GM23338 (cell line): ENCODE results near the gene SUSD4. TPM values are rescaled to one million over a fixed set of nuclear protein-coding genes. Genes with fewer than 3 reads are reported as not detected.

Experiments used
- ATAC-seq: fragments of 200-7000 bp; cut with Tn5 transposase; 3 replicates; pipeline ENCODE4 v1.9.1; 2020
- DNase-seq: peaks from one replicate; pipeline ENCODE4 v3.0.0-alpha.2; 2015; ENCODE audit warnings: low spot score
- H2AFZ ChIP-seq: fragments of 200-600 bp; sonication (generic); 2 replicates; pipeline ENCODE4 v1.8.0; 2016; ENCODE audit warnings: antibody characterized with exemption, mild to moderate bottlenecking, moderate library complexity
- H3F3A ChIP-seq: fragments of 200-600 bp; sonication (generic); replicated peaks from 2 replicates; pipeline ENCODE4 v1.8.0; 2017; ENCODE audit warnings: antibody characterized with exemption, mixed run types, low read depth
- H3K27ac ChIP-seq: fragments of 200-600 bp; sonication (generic); 2 replicates; pipeline ENCODE4 v1.6.1; 2016; ENCODE audit warnings: low read depth
- H3K27me3 ChIP-seq: fragments of 200-600 bp; sonication (generic); 2 replicates; pipeline ENCODE4 v1.8.0; 2016; ENCODE audit warnings: mild to moderate bottlenecking, mixed run types, moderate library complexity; ENCODE audit not compliant: insufficient read depth
- H3K36me3 ChIP-seq: fragments of 200-600 bp; sonication (generic); 2 replicates; pipeline ENCODE4 v1.8.0; 2016; ENCODE audit warnings: mild to moderate bottlenecking; ENCODE audit not compliant: insufficient read depth
- H3K4me1 ChIP-seq: fragments of 200-600 bp; sonication (generic); 2 replicates; pipeline ENCODE4 v1.8.0; 2016; ENCODE audit warnings: mild to moderate bottlenecking, moderate library complexity; ENCODE audit not compliant: insufficient read depth
- H3K4me2 ChIP-seq: fragments of 200-600 bp; sonication (generic); 2 replicates; pipeline ENCODE4 v1.7.1; 2017; ENCODE audit warnings: mixed run types
- H3K4me3 ChIP-seq: fragments of 200-600 bp; sonication (generic); 2 replicates; pipeline ENCODE4 v1.6.1; 2016; ENCODE audit warnings: mixed run types
- H3K79me2 ChIP-seq: fragments of 200-600 bp; sonication (generic); replicated peaks from 2 replicates; pipeline ENCODE4 v1.8.0; 2017; ENCODE audit warnings: mild to moderate bottlenecking; ENCODE audit not compliant: insufficient read depth
- H3K9me2 ChIP-seq: fragments of 200-600 bp; sonication (generic); 2 replicates; pipeline ENCODE4 v1.8.0; 2017; ENCODE audit not compliant: insufficient read depth
- H4K20me1 ChIP-seq: fragments of 200-600 bp; sonication (generic); replicated peaks from 2 replicates; pipeline ENCODE4 v1.8.0; 2017; ENCODE audit warnings: mild to moderate bottlenecking; ENCODE audit not compliant: insufficient read depth
- H3K27ac Mint-ChIP-seq: 2 replicates; pipeline ENCODE4 v1.8.0; 2020; ENCODE audit warnings: inconsistent platforms, mild to moderate bottlenecking, moderate library complexity, mixed read lengths
- H3K27me3 Mint-ChIP-seq: 3 replicates; pipeline ENCODE4 v1.8.0; 2022; ENCODE audit warnings: low read depth, mild to moderate bottlenecking, moderate library complexity, mixed read lengths, inconsistent platforms; ENCODE audit not compliant: insufficient read depth, poor library complexity
- H3K36me3 Mint-ChIP-seq: 3 replicates; pipeline ENCODE4 v1.8.0; 2021; ENCODE audit warnings: low read depth, mild to moderate bottlenecking, inconsistent platforms, moderate library complexity, mixed read lengths
- H3K4me1 Mint-ChIP-seq: 3 replicates; pipeline ENCODE4 v1.8.0; 2020; ENCODE audit warnings: mild to moderate bottlenecking, inconsistent platforms, mixed read lengths
- H3K4me3 Mint-ChIP-seq: 3 replicates; pipeline ENCODE4 v1.8.0; 2021; ENCODE audit warnings: moderate library complexity, mild to moderate bottlenecking, inconsistent platforms, mixed read lengths
- H3K9me3 Mint-ChIP-seq: 3 replicates; pipeline ENCODE4 v1.8.0; 2020; ENCODE audit warnings: moderate library complexity, mild to moderate bottlenecking, inconsistent platforms, mixed read lengths
- CREB1 ChIP-seq: fragments of 250-450 bp; sonication (Bioruptor Pico); IDR thresholded peaks from 2 replicates; pipeline ENCODE4 v1.5.0; 2020; ENCODE audit warnings: low read depth, mild to moderate bottlenecking, moderate library complexity
- EZH2 ChIP-seq: fragments of 200-600 bp; sonication (generic); IDR thresholded peaks from one replicate; pipeline ENCODE4 v1.8.0; 2017; ENCODE audit warnings: antibody characterized with exemption, mild to moderate bottlenecking, low read depth; ENCODE audit not compliant: unreplicated experiment
- EZH2phosphoT487 ChIP-seq: fragments of 200-600 bp; sonication (generic); IDR thresholded peaks from one replicate; pipeline ENCODE4 v1.8.1; 2018; ENCODE audit warnings: antibody characterized with exemption; ENCODE audit not compliant: unreplicated experiment
- JUNB ChIP-seq: IDR thresholded peaks from one replicate; pipeline ENCODE4 v1.6.1; 2016; ENCODE audit warnings: antibody characterized with exemption; ENCODE audit not compliant: unreplicated experiment
- NANOG ChIP-seq: IDR thresholded peaks from 2 replicates; pipeline ENCODE4 v1.6.1; 2016; ENCODE audit warnings: antibody characterized with exemption, borderline replicate concordance
- POLR2AphosphoS5 ChIP-seq: IDR thresholded peaks from 2 replicates; pipeline ENCODE4 v1.6.1; 2016; ENCODE audit warnings: antibody characterized with exemption, low read depth
- STAT1 ChIP-seq: IDR thresholded peaks from one replicate; pipeline ENCODE4 v1.6.1; 2016; ENCODE audit warnings: antibody characterized with exemption; ENCODE audit not compliant: unreplicated experiment
- ZNF114 ChIP-seq: fragments of 250-450 bp; sonication (Bioruptor Pico); IDR thresholded peaks from 2 replicates; pipeline ENCODE4 v1.5.0; 2020; ENCODE audit warnings: mild to moderate bottlenecking, moderate library complexity
- ZNF331 ChIP-seq: fragments of 250-450 bp; sonication (Bioruptor Pico); IDR thresholded peaks from 2 replicates; pipeline ENCODE4 v1.5.0; 2020; ENCODE audit warnings: low read depth, mild to moderate bottlenecking, moderate library complexity
- polyA plus RNA-seq: library from polyadenylated mRNA; unstranded; fragments of >200 nt; fragmentation: Nextera tagmentation; extraction: Ambion mirVana; gene quantifications from 2 replicates; pipeline ENCODE4 v1.2.1, GENCODE V29; 2016
- total RNA-seq: library from RNA; depleted of rRNA; stranded (reverse); fragments of >200 nt; shearing (Covaris generic); gene quantifications from 2 replicates; pipeline ENCODE4 v1.2.3, GENCODE V29; 2014
- TF ChIP-seq, protein P1 (sequence below): IDR thresholded peaks from one replicate; pipeline ENCODE4 v1.6.1; 2018; ENCODE audit warnings: antibody characterized with exemption; ENCODE audit not compliant: unreplicated experiment
- TF ChIP-seq, protein P2 (sequence below): IDR thresholded peaks from 2 replicates; pipeline ENCODE4 v1.6.1; 2016; ENCODE audit warnings: antibody characterized with exemption
- TF ChIP-seq, protein P3 (sequence below): fragments of 250-450 bp; sonication (Bioruptor Pico); IDR thresholded peaks from 2 replicates; pipeline ENCODE4 v1.5.0; 2020; ENCODE audit warnings: mild to moderate bottlenecking, moderate library complexity
- TF ChIP-seq, protein P4 (sequence below), 2 experiments: fragments of 200-600 bp in 1 of 2; sonication (generic) in 1 of 2; conservative IDR thresholded peaks; 2 replicates each; pipeline versions ENCODE4 v1.5.1 to v1.6.1; 2016 to 2017; ENCODE audit warnings: antibody characterized with exemption in 2 of 2, low read depth in 2 of 2, mild to moderate bottlenecking in 2 of 2, moderate library complexity in 1 of 2

SUSD4 gene
- total and polyA plus RNA-seq, 2 experiments from 2014 or later = 2.3 to 3.6 TPM

DNA sequence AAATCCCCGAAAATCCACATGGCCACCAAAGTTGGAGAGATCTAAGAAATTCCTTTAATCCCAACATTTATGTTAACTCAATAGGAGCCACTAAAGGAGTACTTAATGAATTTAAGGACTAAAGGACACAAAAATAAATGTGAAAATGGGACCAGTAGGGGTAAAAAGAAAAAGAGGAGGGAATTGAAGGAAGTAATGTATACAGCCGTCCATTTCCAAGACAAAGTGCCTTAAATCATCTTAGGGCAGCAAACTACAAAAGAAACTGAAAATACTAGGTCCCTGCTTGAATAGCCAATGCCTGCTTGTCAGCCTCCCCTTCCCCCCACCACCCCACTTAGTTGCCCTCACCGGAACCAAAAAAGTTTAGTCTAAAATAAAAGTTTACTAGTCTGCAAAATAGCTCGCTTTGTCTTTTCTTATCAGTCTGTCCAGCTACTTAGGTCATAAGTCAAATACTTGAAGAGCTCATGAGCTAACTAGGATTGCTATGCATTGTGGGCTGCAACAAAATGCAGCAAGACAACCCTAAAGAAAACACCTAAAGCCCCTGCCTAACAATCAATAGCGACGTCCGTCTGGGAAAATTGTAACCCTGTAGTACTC is 154.6 kb downstream of the SUSD4 start:
- no peaks in the 10 kb centered on the region; the same call in 1 of the 2 replicates for H3K9me2 ChIP-seq
- no peaks in the 10 kb centered on the region for H3K36me3 ChIP-seq
- Mint-ChIP-seq H3K27me3 (no peaks in the 10 kb centered on the region), H3K36me3 (no peaks in the 10 kb centered on the region), H3K27ac (no peak overlapping the region), H3K9me3 (no peaks in the 10 kb centered on the region), H3K4me1 (peaks cover 10% of the 10 kb centered on the region; the same call in 2 of the 3 replicates), H3K4me3 (no peak overlapping the region)
- H3K4me2 ChIP-seq = no peak overlapping the region
- no peaks in the 10 kb centered on the region for H3K79me2 ChIP-seq
- H4K20me1 ChIP-seq = no peaks in the 10 kb centered on the region
- DNase-seq = no peak
- no peaks in the 10 kb centered on the region for H3K27me3 ChIP-seq
- H3K4me3 ChIP-seq = no peak overlapping the region
- no peak overlapping the region for H3K27ac ChIP-seq
- H3K4me1 ChIP-seq = no peaks in the 10 kb centered on the region
- no peak for ATAC-seq
- H3F3A ChIP-seq = no peaks in the 10 kb centered on the region
- TF ChIP-seq CREB1 (CRISPR knock-in tag) (no peak), JUNB (no peak), STAT1 (no peak), ZNF331 (no peak), EZH2 (no peak), ZNF114 (CRISPR knock-in tag) (no peak), POLR2AphosphoS5 (no peak), EZH2phosphoT487 (no peak), NANOG (no peak)
- TF ChIP-seq, protein P1, sequence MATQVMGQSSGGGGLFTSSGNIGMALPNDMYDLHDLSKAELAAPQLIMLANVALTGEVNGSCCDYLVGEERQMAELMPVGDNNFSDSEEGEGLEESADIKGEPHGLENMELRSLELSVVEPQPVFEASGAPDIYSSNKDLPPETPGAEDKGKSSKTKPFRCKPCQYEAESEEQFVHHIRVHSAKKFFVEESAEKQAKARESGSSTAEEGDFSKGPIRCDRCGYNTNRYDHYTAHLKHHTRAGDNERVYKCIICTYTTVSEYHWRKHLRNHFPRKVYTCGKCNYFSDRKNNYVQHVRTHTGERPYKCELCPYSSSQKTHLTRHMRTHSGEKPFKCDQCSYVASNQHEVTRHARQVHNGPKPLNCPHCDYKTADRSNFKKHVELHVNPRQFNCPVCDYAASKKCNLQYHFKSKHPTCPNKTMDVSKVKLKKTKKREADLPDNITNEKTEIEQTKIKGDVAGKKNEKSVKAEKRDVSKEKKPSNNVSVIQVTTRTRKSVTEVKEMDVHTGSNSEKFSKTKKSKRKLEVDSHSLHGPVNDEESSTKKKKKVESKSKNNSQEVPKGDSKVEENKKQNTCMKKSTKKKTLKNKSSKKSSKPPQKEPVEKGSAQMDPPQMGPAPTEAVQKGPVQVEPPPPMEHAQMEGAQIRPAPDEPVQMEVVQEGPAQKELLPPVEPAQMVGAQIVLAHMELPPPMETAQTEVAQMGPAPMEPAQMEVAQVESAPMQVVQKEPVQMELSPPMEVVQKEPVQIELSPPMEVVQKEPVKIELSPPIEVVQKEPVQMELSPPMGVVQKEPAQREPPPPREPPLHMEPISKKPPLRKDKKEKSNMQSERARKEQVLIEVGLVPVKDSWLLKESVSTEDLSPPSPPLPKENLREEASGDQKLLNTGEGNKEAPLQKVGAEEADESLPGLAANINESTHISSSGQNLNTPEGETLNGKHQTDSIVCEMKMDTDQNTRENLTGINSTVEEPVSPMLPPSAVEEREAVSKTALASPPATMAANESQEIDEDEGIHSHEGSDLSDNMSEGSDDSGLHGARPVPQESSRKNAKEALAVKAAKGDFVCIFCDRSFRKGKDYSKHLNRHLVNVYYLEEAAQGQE = no peak
- TF ChIP-seq, protein P2, sequence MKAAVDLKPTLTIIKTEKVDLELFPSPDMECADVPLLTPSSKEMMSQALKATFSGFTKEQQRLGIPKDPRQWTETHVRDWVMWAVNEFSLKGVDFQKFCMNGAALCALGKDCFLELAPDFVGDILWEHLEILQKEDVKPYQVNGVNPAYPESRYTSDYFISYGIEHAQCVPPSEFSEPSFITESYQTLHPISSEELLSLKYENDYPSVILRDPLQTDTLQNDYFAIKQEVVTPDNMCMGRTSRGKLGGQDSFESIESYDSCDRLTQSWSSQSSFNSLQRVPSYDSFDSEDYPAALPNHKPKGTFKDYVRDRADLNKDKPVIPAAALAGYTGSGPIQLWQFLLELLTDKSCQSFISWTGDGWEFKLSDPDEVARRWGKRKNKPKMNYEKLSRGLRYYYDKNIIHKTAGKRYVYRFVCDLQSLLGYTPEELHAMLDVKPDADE = no peak
- TF ChIP-seq, protein P3, sequence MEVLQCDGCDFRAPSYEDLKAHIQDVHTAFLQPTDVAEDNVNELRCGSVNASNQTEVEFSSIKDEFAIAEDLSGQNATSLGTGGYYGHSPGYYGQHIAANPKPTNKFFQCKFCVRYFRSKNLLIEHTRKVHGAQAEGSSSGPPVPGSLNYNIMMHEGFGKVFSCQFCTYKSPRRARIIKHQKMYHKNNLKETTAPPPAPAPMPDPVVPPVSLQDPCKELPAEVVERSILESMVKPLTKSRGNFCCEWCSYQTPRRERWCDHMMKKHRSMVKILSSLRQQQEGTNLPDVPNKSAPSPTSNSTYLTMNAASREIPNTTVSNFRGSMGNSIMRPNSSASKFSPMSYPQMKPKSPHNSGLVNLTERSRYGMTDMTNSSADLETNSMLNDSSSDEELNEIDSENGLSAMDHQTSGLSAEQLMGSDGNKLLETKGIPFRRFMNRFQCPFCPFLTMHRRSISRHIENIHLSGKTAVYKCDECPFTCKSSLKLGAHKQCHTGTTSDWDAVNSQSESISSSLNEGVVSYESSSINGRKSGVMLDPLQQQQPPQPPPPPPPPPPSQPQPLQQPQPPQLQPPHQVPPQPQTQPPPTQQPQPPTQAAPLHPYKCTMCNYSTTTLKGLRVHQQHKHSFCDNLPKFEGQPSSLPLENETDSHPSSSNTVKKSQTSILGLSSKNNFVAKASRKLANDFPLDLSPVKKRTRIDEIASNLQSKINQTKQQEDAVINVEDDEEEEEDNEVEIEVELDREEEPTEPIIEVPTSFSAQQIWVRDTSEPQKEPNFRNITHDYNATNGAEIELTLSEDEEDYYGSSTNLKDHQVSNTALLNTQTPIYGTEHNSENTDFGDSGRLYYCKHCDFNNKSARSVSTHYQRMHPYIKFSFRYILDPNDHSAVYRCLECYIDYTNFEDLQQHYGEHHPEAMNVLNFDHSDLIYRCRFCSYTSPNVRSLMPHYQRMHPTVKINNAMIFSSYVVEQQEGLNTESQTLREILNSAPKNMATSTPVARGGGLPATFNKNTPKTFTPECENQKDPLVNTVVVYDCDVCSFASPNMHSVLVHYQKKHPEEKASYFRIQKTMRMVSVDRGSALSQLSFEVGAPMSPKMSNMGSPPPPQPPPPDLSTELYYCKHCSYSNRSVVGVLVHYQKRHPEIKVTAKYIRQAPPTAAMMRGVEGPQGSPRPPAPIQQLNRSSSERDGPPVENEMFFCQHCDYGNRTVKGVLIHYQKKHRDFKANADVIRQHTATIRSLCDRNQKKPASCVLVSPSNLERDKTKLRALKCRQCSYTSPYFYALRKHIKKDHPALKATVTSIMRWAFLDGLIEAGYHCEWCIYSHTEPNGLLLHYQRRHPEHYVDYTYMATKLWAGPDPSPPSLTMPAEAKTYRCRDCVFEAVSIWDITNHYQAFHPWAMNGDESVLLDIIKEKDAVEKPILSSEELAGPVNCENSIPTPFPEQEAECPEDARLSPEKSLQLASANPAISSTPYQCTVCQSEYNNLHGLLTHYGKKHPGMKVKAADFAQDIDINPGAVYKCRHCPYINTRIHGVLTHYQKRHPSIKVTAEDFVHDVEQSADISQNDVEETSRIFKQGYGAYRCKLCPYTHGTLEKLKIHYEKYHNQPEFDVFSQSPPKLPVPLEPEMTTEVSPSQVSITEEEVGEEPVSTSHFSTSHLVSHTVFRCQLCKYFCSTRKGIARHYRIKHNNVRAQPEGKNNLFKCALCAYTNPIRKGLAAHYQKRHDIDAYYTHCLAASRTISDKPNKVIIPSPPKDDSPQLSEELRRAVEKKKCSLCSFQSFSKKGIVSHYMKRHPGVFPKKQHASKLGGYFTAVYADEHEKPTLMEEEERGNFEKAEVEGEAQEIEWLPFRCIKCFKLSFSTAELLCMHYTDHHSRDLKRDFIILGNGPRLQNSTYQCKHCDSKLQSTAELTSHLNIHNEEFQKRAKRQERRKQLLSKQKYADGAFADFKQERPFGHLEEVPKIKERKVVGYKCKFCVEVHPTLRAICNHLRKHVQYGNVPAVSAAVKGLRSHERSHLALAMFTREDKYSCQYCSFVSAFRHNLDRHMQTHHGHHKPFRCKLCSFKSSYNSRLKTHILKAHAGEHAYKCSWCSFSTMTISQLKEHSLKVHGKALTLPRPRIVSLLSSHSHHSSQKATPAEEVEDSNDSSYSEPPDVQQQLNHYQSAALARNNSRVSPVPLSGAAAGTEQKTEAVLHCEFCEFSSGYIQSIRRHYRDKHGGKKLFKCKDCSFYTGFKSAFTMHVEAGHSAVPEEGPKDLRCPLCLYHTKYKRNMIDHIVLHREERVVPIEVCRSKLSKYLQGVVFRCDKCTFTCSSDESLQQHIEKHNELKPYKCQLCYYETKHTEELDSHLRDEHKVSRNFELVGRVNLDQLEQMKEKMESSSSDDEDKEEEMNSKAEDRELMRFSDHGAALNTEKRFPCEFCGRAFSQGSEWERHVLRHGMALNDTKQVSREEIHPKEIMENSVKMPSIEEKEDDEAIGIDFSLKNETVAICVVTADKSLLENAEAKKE (CRISPR knock-in tag) = no peak
- TF ChIP-seq, protein P4, sequence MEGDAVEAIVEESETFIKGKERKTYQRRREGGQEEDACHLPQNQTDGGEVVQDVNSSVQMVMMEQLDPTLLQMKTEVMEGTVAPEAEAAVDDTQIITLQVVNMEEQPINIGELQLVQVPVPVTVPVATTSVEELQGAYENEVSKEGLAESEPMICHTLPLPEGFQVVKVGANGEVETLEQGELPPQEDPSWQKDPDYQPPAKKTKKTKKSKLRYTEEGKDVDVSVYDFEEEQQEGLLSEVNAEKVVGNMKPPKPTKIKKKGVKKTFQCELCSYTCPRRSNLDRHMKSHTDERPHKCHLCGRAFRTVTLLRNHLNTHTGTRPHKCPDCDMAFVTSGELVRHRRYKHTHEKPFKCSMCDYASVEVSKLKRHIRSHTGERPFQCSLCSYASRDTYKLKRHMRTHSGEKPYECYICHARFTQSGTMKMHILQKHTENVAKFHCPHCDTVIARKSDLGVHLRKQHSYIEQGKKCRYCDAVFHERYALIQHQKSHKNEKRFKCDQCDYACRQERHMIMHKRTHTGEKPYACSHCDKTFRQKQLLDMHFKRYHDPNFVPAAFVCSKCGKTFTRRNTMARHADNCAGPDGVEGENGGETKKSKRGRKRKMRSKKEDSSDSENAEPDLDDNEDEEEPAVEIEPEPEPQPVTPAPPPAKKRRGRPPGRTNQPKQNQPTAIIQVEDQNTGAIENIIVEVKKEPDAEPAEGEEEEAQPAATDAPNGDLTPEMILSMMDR (conservative IDR thresholded peaks at IDR 0.05; ENCODE audit: low read depth in 2 of 2) = no peak
- peak overlapping the region; percentile 23; the same call in 1 of the 2 replicates for H2AFZ ChIP-seq
